ENCODE measurements around the gene GABRP. TPM values are rescaled to one million over a fixed set of nuclear protein-coding genes. Genes with fewer than 3 reads are reported as not detected.

Gene GABRP
- total and polyA plus RNA-seq, 9 donors, result 0.13 to 3.9 (median 0.24) TPM; not detected in 2

- Histone ChIP-seq H3K4me3 (no peak overlapping the region), H3K27ac (no peak overlapping the region), H3K27me3 (no peaks in the 10 kb centered on the region), H3K36me3 (no peaks in the 10 kb centered on the region), H3K9me3 (no peaks in the 10 kb centered on the region), H3K4me1 (ENCODE audit: insufficient read depth) (no peaks in the 10 kb centered on the region)
- TF ChIP-seq POLR2A (IDR thresholded peaks at IDR 0.05) (no peak), CTCF (IDR thresholded peaks at IDR 0.05) (no peak), EP300 (IDR thresholded peaks at IDR 0.05) (no peak)
- intact Hi-C loops (cut with DNase I), result no loop called here
- no peak for DNase-seq
- 53 to 62% (median 55%) methylated on average over 11 of the region's 11 CpGs for WGBS, 3 donors
These were observed 5.2 kb downstream of the GABRP start for GRCh38 chr5:170788626-170789304.

DNA sequence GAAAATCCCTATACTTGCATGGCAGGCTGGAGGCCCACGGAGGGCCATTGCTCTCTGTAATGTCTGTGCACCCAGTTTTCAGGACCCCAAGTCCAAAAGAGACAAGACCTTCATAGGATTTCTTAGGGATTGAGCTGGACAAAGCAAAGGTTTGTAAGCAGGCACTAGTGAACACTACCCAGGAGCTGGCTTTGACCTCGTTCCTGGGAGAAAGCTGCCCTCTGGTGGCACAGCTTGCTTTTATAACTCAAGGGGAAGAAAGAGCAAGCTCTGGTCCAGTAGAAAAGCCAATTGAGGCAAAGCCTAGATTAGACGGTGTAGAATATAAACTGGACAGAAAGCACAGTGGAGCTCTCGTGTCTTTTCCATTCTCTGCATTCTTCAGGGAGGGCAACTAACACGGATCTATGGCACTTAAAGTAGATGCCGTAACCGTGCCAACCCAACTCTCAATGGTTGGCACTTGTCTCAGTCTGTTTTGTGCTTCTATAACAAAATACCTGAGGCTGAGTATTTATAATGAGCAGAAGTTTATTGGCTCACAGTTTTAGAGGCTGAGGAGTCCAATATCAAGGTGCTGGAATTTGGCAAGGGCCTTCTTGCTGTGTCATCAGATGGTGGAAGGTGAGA lies 7.9 kb downstream of the GABRP start:
- Histone ChIP-seq H3K4me1 (ENCODE audit: insufficient read depth) (no peaks in the 10 kb centered on the region), H3K27ac (no peak overlapping the region), H3K27me3 (no peaks in the 10 kb centered on the region), H3K4me3 (no peak overlapping the region), H3K36me3 (no peaks in the 10 kb centered on the region), H3K9me3 (no peaks in the 10 kb centered on the region)
- 34 to 43% (median 36%) methylated on average over 7 of the region's 7 CpGs for WGBS, 3 donors
- no peak for DNase-seq
- intact Hi-C loops (cut with DNase I), result no loop called here
- TF ChIP-seq CTCF (IDR thresholded peaks at IDR 0.05), result no peak
- no peak for TF ChIP-seq POLR2A (IDR thresholded peaks at IDR 0.05)
- TF ChIP-seq EP300 (IDR thresholded peaks at IDR 0.05), result no peak

- WGBS, 3 donors, result 79 to 81% (median 79%) methylated on average over 8 of the region's 8 CpGs
- no peak overlapping the region for H3K4me3 ChIP-seq
- H3K27ac ChIP-seq, result no peak overlapping the region
- H3K4me1 ChIP-seq (ENCODE audit: insufficient read depth), result no peaks in the 10 kb centered on the region
- no peak for DNase-seq
- no peaks in the 10 kb centered on the region for H3K9me3 ChIP-seq
- no peaks in the 10 kb centered on the region for H3K36me3 ChIP-seq
- H3K27me3 ChIP-seq, result no peaks in the 10 kb centered on the region
- intact Hi-C loops (cut with DNase I), result no loop called here
- TF ChIP-seq POLR2A (IDR thresholded peaks at IDR 0.05) (no peak), CTCF (IDR thresholded peaks at IDR 0.05) (no peak), EP300 (IDR thresholded peaks at IDR 0.05) (no peak)
These were observed 9.4 kb downstream of the GABRP start for GRCh38 chr5:170792878-170793277.

DNA sequence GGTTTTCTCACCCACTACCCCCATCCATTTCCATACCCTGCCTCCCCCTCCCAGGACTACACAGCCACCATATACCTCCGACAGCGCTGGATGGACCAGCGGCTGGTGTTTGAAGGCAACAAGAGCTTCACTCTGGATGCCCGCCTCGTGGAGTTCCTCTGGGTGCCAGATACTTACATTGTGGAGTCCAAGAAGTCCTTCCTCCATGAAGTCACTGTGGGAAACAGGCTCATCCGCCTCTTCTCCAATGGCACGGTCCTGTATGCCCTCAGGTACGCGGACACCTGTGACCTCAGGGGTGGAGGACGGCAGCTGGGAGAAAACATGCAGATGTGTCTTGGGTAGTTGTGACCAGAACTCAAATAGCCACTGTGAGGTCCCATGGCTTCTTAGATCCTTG lies 11.6 kb downstream of the GABRP start:
- H3K4me3 ChIP-seq, result no peak overlapping the region
- TF ChIP-seq EP300 (IDR thresholded peaks at IDR 0.05) (no peak), CTCF (IDR thresholded peaks at IDR 0.05) (no peak), POLR2A (IDR thresholded peaks at IDR 0.05) (no peak)
- H3K9me3 ChIP-seq, result no peaks in the 10 kb centered on the region
- H3K27ac ChIP-seq, result no peak overlapping the region
- WGBS, 3 donors, result 90 to 92% (median 91%) methylated on average over 10 of the region's 10 CpGs
- H3K4me1 ChIP-seq (ENCODE audit: insufficient read depth), result no peaks in the 10 kb centered on the region
- no peaks in the 10 kb centered on the region for H3K27me3 ChIP-seq
- intact Hi-C loops (cut with DNase I), result no loop called here
- no peak for DNase-seq
- no peaks in the 10 kb centered on the region for H3K36me3 ChIP-seq
